T-helper 17 cell (primary cell): Measurements from ENCODE around the gene KRT2. TPM values are rescaled to one million over a fixed set of nuclear protein-coding genes. Genes with fewer than 3 reads are reported as not detected.

Experiments used
- ATAC-seq: fragments of 150-1000 bp; cut with Tn5 transposase; 2 replicates; pipeline ENCODE4 v1.10.0; 2021; ENCODE audit warnings: mild to moderate bottlenecking, moderate library complexity
- DNase-seq, 3 donors: peaks; one replicate each; pipeline versions ENCODE4 v3.0.0 to v3.0.0-alpha.2; 2020 to 2021
- H3K9me3 ChIP-seq: one replicate; pipeline ENCODE4 v1.7.0; 2013; ENCODE audit warnings: low read length, mild to moderate bottlenecking; ENCODE audit not compliant: control insufficient read depth, poor library complexity, severe bottlenecking
- H3K27ac Mint-ChIP-seq: one replicate; pipeline ENCODE4 v1.8.0; 2022; ENCODE audit warnings: mild to moderate bottlenecking, moderate library complexity, mixed read lengths
- H3K27me3 Mint-ChIP-seq: one replicate; pipeline ENCODE4 v1.8.0; 2022; ENCODE audit warnings: mixed read lengths
- H3K36me3 Mint-ChIP-seq: one replicate; pipeline ENCODE4 v1.8.0; 2022; ENCODE audit warnings: low read depth, mixed read lengths
- H3K4me1 Mint-ChIP-seq: one replicate; pipeline ENCODE4 v1.8.0; 2022; ENCODE audit warnings: mild to moderate bottlenecking, mixed read lengths
- H3K4me3 Mint-ChIP-seq: one replicate; pipeline ENCODE4 v1.8.0; 2022; ENCODE audit warnings: mild to moderate bottlenecking, moderate library complexity, mixed read lengths
- total RNA-seq, 4 donors: library from RNA in 2 of 4; stranded (reverse) in 2 of 4; gene quantifications; one replicate each; pipeline ENCODE4 v1.2.3 and lab custom pipeline; 2022 to 2026

KRT2 gene
- total RNA-seq, 2 donors from 2014 or later: not detected

GRCh38 chr12:52600475-52600874, 51.5 kb downstream of the KRT2 start:
- DNase-seq: no peak
- no peak overlapping the region for H3K4me3 Mint-ChIP-seq

GRCh38 chr12:52600071-52600470, 51.9 kb downstream of the KRT2 start:
- H3K4me3 Mint-ChIP-seq: no peak overlapping the region
- peaks cover 9% of the 10 kb centered on the region for H3K4me1 Mint-ChIP-seq
- ATAC-seq: no peak
- no peaks in the 10 kb centered on the region for H3K9me3 ChIP-seq
- peaks cover 2% of the 10 kb centered on the region for H3K36me3 Mint-ChIP-seq
- no peak overlapping the region for H3K27ac Mint-ChIP-seq
- no peak for DNase-seq
- H3K27me3 Mint-ChIP-seq: peaks cover 46% of the 10 kb centered on the region

More at GRCh38 chr12:52600475-52600874, 51.5 kb downstream of the KRT2 start:
- H3K4me1 Mint-ChIP-seq: peaks cover 12% of the 10 kb centered on the region
- no peaks in the 10 kb centered on the region for H3K9me3 ChIP-seq
- no peak overlapping the region for H3K27ac Mint-ChIP-seq
- H3K36me3 Mint-ChIP-seq: peaks cover 2% of the 10 kb centered on the region
- peaks cover 46% of the 10 kb centered on the region for H3K27me3 Mint-ChIP-seq
- no peak for ATAC-seq

GRCh38 chr12:52598966-52599365, 53.0 kb downstream of the KRT2 start:
- Mint-ChIP-seq H3K27ac (no peak overlapping the region), H3K4me3 (peak overlapping the region; percentile 13), H3K36me3 (peaks cover 2% of the 10 kb centered on the region), H3K4me1 (peaks cover 8% of the 10 kb centered on the region), H3K27me3 (peaks cover 50% of the 10 kb centered on the region)
- ATAC-seq (no peak), DNase-seq (no peak)
- H3K9me3 ChIP-seq: no peaks in the 10 kb centered on the region

Other genes starting within 250 kb of the KRT2 start
- not detected for gene KRT82, start 245.9 kb downstream of the KRT2 start, total RNA-seq
- not detected for gene KRT75, start 217.8 kb downstream of the KRT2 start, total RNA-seq
- not detected for gene KRT6B, start 200.1 kb downstream of the KRT2 start, total RNA-seq
- gene KRT6C, start 178.4 kb downstream of the KRT2 start, total RNA-seq: not detected
- gene KRT6A, start 159.0 kb downstream of the KRT2 start, total RNA-seq: not detected
- not detected for gene KRT5, start 131.8 kb downstream of the KRT2 start, total RNA-seq
- not detected for gene KRT71, start 99.1 kb downstream of the KRT2 start, total RNA-seq
- gene KRT74, start 78.4 kb downstream of the KRT2 start, total RNA-seq: not detected
- gene KRT72, start 50.7 kb downstream of the KRT2 start, total RNA-seq: 1 to 10 TPM in 1 of 2 donors, under 1 TPM in 1; 0.60 to 1.6 TPM
- gene KRT73, start 33.7 kb downstream of the KRT2 start, total RNA-seq: 1 to 10 TPM in 1 of 2 donors, under 1 TPM in 1; 0.40 to 1.1 TPM
- gene KRT1, start 28.2 kb upstream of the KRT2 start, total RNA-seq: 1 to 10 TPM in 1 of 2 donors, under 1 TPM in 1; 0.83 to 3.1 TPM
- gene KRT77, start 51.3 kb upstream of the KRT2 start, total RNA-seq: not detected
- not detected for gene KRT76, start 125.1 kb upstream of the KRT2 start, total RNA-seq
- not detected for gene KRT3, start 143.9 kb upstream of the KRT2 start, total RNA-seq
- gene KRT4, start 161.9 kb upstream of the KRT2 start, total RNA-seq: not detected
- not detected for gene KRT79, start 182.1 kb upstream of the KRT2 start, total RNA-seq
- not detected for gene KRT78, start 196.8 kb upstream of the KRT2 start, total RNA-seq